GM19372 (cell line): Measurements from ENCODE around the gene PEX6.
A peak's percentile ranks its signal among the peaks of the same experiment; 100 is the strongest.

ENCODE experiments used
- ATAC-seq: cut with Tn5 transposase; IDR thresholded peaks from one replicate; pipeline ENCODE4 v1.9.1; 2021; ENCODE audit warnings: mild to moderate bottlenecking, low read depth, moderate library complexity; ENCODE audit not compliant: unreplicated experiment

The PEX6 gene

GRCh38 chr6:42937548-42938427, 41.2 kb downstream of the PEX6 start:
- no peak for ATAC-seq

GRCh38 chr6:42936398-42936797, 42.6 kb downstream of the PEX6 start:
- ATAC-seq, result no peak

GRCh38 chr6:42935322-42935721, 43.7 kb downstream of the PEX6 start:
- ATAC-seq, result no peak

GRCh38 chr6:42933205-42933604, 45.8 kb downstream of the PEX6 start:
- no peak for ATAC-seq

GRCh38 chr6:42932412-42932811, 46.6 kb downstream of the PEX6 start:
- ATAC-seq, result no peak

GRCh38 chr6:42929821-42930360, 49.1 kb downstream of the PEX6 start:
- peak; percentile 50 for ATAC-seq

GRCh38 chr6:42928986-42929820, 49.8 kb downstream of the PEX6 start, which contains the start of gene CNPY3:
Gene CNPY3 (plus strand): TSS chr6:42929480. CDS start chr6:42929571, 91 bp downstream.
- ATAC-seq, result peak; percentile 71

GRCh38 chr6:42925248-42925857, 53.6 kb downstream of the PEX6 start:
- ATAC-seq, result no peak

- no peak for ATAC-seq
These were observed 55.3 kb downstream of the PEX6 start for GRCh38 chr6:42923666-42924065.

GRCh38 chr6:42921801-42922200, 57.2 kb downstream of the PEX6 start:
- ATAC-seq, result no peak

GRCh38 chr6:42916288-42916687, 62.7 kb downstream of the PEX6 start:
- ATAC-seq, result no peak

GRCh38 chr6:42915732-42916131, 63.2 kb downstream of the PEX6 start, which contains the start of gene PTCRA:
Gene PTCRA (plus strand): TSS chr6:42916053. CDS start chr6:42916070, 17 bp downstream.
- ATAC-seq, result no peak

- ATAC-seq, result no peak
These were observed 64.4 kb downstream of the PEX6 start for GRCh38 chr6:42914546-42914945.
